SK-N-DZ (cell line): ENCODE data around the gene ZNF324.
A peak's percentile ranks its signal among the peaks of the same experiment; 100 is the strongest.
"Not testable (repeated sequence)": the region's sequence is repeated elsewhere in the genome, so short reads cannot be mapped to it uniquely, and the experiment has no call there.

Experiments
- DNase-seq: peaks from one replicate; pipeline ENCODE4 v3.0.0-alpha.2; 2015; ENCODE audit warnings: low spot score

ZNF324 gene

DNA sequence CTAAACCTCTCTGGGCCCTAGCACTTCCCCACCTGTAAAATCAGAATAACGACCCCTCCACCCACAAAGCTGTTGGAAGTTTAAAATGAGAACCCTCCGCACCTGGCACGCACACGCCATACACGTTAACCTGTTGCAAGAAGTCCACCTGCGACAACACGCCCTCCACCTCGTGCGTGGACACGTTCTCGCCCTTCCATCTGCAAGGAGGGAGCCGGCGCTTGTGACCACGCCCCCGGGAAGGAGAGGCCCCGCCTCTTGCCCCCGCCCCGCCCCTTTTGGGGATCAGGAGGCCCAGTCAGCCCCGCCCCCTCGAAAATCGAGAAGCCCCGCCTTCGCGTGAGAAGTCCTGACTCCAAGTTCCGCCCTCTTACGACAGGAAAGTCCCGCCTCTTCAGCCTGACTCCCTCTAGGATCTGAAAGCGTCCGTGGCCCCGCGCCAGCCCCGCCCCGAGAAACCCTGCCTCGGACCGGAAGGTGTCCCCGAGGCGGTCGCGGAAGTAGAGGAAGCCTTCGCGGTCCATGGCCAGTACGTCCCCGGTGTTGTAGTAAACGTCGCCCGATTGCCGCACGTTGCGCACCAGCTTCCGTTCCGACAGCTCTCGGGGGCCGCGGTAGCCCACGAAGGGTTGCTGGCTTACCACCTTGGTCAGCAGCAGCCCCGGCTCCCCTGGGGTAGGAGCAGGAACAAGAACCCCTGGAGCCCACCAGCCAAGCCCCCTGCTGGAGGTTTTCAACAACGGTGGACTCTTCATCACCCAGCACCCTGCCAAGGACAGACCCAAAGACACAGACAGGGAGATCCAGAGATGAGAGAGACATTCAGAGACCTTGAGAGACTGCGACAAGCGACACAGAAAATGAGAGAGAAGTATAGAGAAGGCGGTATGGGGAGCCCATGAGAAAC lies 32.4 kb downstream of the ZNF324 start:
- peak; percentile 96 for DNase-seq

DNA sequence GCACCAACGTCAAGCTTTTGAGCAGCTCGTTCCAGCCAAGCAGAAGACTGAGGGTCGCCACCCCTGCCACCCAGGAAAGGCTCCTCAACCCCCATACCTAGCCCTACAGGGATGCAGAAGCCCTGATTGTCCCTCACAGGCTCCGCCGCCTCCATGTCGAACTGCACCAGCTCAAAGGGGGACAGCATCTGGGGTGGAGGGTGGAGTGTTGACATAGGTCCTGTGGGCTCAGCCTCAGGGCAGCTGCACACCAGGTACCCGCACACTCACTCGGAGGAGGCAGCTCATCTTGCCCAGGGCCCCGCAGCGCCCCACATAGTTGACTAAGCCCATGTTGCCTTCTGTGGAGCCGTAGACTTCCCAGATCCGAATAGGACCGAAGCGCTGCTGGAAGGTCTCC lies 33.4 kb downstream of the ZNF324 start:
- DNase-seq = no peak

- DNase-seq = not testable (repeated sequence)
Observed at GRCh38 chr19:58507602-58508223, 40.8 kb downstream of the ZNF324 start.

DNA sequence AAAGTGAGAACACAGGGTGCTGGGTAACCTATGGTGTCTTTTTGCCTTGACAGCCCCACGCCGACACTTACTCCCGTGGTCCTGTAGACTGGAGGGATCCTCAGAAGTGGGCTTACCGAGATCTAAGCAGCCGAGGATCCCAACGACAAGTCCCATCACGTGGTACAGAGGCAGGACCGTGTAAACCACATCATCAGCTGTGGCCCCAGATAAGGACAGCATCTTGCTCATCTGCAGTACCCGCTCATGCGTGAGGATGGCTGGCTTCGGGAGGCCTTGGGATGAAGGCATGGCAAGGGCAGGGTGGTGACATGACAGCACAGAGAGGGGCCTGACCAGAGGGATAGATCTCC lies 42.8 kb downstream of the ZNF324 start:
- no peak for DNase-seq

DNA sequence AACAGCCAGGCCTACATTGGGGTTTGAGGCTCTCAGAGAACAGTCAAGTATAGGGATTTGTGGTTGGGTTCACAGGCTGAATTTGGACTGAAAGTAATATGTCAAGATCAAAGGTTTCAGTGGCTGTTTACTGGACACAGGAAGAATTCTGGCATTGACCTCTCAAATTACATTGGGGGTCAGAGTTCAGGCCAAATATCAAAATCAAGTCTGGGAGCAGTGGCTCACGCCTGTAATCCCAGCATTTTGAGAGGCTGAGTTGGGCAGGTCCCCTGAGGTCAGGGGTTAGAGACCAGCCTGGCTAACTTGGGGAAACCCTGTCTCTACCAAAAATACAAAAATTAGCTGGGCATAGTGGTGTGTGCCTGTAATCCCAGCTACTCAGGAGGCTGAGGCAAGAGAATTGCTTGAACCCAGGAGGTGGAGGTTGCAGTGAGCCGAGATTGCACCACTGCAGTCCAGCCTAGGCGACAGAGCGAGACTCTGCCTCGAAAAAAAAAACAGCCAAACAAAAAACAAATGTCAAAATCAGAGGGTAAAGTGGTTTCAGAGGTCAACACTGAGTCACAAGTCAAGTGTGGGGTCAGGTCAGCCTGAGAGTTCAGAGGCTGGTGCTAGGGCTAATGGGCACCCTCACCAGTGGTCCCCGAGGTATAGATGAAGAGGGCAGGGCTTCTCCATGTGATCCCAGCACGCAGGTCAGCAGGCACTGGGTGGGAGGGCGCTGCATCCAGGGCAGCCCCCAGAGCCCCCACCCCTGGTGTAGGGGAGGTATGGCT lies 43.4 kb downstream of the ZNF324 start:
- no peak for DNase-seq

DNA sequence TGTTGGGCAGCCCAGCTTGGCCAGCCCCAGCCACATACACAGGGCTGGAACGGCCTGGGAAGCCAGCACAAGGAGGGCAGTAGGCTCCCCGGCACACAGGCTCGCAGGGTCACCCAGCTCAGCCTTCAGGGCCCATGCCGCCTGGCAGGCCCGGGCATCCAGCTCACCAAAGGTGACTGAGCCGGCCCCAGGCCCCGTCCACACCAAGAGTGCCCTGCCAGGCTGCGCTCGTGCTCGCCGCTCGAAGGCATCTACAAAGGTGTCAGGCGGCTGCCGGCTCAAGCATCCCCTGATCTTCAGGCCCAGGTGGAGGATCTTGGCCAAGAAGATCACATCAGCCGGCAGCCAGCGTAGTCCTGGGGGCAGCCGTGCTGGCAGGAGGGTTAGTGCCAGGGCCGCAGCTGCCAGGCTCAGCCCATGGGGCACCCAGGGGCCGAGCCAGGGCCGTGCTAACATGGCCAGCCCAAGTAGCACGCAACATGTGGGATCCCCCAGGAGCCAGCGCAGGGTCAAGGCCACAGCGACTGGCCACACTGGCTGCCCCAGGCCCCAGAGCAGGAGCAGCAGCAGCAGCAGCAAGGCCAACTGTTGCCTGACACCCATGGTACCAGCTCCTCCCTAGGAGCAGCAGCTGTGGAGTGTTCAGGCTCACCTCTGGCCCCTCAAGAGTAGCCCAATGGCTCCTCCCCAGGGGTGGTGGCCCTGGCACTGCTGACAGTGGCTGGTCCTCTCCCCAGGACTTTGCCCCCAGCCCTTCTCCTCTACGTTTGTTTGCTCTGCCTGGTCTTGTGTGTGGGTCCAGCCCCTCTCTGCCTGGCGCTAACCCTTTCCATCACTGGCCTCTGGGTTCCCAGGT lies 44.7 kb downstream of the ZNF324 start, which contains the start of gene SLC27A5:
SLC27A5 (minus strand) TSS at position 640 of the 856 bp plus-strand sequence; CDS start at position 603, 37 bp downstream.
- no peak for DNase-seq

DNA sequence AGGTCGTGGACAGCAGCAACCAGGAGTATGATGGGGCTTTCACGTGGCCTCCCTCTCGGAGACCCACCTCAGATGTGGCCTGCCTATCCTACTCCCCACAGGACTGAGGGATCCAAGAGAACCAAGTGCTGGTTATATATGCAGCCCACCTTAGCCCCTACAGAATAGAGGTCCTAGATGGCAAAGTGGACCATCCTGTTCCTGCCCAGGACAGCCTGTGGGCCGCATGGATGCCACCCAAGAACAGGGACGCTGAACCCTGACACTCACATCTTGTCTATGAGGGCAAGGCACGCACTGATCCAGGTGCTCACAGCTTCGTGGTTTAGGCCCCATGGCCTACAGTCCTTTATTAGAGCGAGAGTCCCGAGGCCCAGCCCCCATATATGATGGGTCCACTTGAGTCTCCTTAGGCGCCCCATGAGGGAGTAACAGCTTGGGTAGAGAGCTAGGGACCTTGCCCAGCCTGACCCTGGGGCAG lies 46.4 kb downstream of the ZNF324 start:
- no peak for DNase-seq

DNA sequence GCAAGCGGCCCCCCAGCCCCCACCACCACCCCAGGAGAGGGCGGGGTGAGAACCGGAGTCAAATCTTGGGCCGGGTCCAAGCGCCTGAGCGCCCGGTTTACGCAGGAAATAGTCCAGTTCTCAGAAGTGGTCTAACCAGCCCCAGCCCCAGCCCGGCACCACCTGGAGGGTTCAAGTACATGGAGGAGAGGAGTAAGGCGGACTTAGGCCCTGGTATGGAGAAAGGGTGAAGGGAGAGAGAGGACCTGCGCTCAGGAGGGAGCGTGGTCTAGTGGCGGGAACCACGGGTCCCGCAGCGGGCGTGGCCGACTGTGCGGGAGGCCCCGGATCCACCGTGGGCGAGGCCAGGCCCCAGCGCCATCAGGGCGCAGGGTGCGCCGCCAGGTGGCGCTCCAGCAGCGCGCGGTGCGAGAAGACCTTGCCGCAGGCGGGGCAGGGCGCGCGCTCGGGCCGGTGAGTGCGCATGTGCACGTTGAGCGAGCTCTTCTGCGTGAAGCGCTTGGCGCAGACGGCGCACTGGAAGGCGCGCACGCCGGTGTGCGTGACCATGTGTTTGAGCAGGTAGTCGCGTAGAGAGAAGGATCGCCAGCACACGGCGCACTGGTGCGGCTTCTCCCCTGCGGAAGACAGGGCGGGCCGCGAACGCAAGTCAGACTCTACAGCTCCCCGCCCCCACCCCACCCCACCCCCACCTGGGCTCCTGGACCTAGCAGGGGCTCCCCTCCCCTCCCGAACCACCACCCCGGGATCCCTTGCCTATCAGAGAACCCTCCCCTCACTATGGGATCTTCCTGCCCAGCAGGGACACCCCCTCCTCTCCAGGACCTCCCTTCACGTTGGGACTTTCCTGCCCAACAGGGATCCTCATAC lies 47.0 kb downstream of the ZNF324 start:
- no peak for DNase-seq

- DNase-seq = no peak
Observed at GRCh38 chr19:58514564-58515022, 47.7 kb downstream of the ZNF324 start.

GRCh38 chr19:58515259-58515658 lies 48.4 kb downstream of the ZNF324 start:
- no peak for DNase-seq

- DNase-seq = no peak
Observed at GRCh38 chr19:58516246-58516836, 49.5 kb downstream of the ZNF324 start.

GRCh38 chr19:58516964-58517833 lies 50.3 kb downstream of the ZNF324 start:
- no peak for DNase-seq

- no peak for DNase-seq
Observed at GRCh38 chr19:58518256-58519086, 51.6 kb downstream of the ZNF324 start.

GRCh38 chr19:58519087-58519354 lies 52.1 kb downstream of the ZNF324 start:
- peak; percentile 68 for DNase-seq

GRCh38 chr19:58519355-58520256 lies 52.7 kb downstream of the ZNF324 start, which contains the start of gene ZBTB45:
TSS of gene ZBTB45 (minus strand) at chr19:58519810. CDS start at chr19:58517673, 2,137 bp downstream.
- peak; percentile 91 for DNase-seq

DNA sequence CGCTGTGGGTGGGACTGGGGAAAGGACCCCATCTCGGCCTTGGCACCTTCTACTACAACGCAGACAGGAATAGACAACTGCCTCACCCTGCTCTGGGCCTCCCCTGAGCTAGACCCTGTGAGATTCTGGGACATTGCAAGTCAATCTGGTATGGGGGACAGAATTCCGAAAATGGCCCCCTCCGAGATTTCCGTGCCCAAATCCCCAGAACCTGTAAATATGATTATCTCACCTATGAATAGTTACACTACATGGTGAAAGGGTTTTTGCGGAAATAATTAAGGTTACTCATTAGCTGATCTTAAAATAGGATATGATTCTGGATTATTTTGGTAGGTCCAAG lies 53.3 kb downstream of the ZNF324 start:
- no peak for DNase-seq

- no peak for DNase-seq
Observed at GRCh38 chr19:58521651-58522050, 54.8 kb downstream of the ZNF324 start.
